GM18505 (cell line): ENCODE results near the gene ASF1B.
"Not testable (repeated sequence)": the region's sequence is repeated elsewhere in the genome, so short reads cannot be mapped to it uniquely, and the experiment has no call there.

Source experiments
- ATAC-seq: cut with Tn5 transposase; IDR thresholded peaks from one replicate; pipeline ENCODE4 v1.9.1; 2021; ENCODE audit not compliant: unreplicated experiment
- POLR2A ChIP-seq: IDR thresholded peaks from 4 replicates; pipeline ENCODE4 v1.6.1; 2011; ENCODE audit warnings: borderline replicate concordance; ENCODE audit not compliant: insufficient read depth, insufficient read length; ENCODE audit errors: extremely low read depth

The ASF1B gene

DNA sequence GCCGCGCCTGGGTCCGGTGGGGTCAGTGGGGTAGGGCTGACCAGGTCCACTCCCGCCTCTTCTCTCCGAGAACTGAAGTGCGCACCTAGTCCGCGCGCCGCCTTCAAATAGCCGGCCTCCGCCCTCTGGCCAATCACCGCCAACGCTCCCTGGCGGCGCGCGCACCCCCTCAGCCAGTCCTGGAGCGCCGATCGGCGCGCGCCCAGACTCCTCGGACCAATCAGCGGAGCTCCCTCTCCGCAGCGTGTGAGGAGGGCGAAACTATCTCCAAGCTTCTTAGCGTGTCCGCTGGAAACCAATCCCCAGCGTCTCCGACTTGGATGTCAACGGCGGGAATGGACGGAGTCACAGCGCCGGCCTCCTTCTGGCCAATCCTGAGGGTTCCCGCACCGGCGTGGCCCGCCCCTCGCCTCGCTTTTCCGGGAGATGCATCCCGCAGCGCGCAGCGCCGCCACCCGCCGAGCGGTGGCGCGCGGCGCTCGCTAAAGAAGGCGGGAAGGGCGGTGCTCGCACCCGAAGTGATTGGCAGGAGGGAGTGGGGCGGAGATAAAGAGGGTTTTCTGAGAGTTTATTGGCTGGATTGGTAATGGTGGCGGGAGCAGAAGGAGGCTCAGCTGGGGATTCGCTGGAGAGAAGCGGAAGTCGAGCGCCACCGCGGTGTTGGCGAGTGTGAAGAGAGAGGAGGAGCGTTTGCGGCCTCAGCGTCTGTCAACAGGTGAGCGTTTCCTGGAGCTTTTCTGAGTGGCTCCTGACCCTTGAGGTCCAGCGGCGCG, at the start of gene ASF1B:
ASF1B (minus strand) TSS at position 81 of the 773 bp plus-strand sequence. CDS start 133 bp downstream, outside the sequence.
- ATAC-seq = peak; percentile 80
- peak; percentile 87 for TF ChIP-seq POLR2A

DNA sequence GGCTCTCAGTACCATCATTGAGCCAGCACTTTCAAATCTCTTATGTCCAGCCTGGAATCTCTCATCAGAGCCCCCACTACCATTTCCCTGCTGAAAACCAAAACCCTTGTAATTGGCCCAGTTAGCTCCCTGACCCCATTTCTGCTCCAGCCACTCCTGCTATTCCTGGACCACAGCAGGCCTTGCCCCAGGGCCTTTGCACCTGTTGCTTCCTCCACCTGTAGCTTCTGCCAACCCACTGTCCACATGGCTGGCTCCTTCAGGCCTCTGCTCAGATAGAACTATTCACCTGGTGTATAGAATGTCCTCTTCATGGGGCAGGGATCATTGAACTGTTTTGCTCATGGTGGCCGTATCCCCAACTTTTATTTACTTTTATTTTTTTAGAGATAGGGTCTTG, 49.3 kb upstream of the ASF1B start:
- not testable (repeated sequence) for ATAC-seq

DNA sequence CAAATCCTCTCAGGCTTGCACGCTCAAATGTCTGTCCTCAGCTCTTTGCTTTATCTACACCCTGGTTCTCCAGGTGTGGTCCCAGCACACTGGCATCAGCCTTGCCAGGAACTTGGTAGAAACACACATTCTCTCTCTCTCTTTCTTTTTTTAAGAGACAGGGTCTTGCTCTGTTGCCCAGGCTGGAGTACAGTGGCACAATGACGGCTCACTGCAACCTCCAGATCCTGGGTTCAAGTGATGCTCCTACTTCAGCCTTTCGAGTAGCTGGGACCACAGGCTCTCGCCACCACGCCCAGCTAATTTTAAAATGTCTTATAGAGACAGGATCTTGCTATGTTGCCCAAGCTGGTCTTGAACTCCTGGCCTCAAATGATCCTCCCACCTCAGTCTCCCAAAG, 48.8 kb upstream of the ASF1B start:
- no peak for ATAC-seq

DNA sequence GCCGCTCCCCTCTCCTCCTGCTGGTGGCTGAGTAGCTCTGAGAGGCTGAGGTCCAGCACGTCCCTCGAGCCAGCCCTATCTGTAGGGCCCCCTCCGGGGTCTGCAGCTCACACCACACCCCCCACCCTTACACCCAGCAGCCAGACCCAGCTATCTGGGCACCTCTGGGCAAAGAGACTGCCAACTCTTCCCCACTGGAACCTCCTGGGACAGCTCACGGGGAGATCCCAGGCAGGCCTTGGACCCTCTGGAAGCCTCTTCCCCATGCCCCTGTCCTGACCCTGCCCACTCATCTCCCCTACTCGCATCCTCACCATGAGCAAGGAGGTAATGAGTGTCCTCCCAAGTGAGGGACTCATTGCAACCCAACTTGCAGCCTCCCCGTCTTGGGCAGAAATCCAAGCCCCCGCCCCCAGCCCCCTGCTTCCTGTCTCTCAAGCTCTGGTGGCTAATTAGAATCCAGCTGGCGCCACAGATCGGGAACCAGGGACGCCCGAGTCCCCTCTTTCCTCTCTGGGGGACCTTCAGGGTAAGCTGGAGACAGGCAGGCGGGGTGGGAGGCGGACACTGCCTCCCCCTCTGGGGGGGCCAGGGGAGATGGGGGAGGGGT, 47.5 kb upstream of the ASF1B start:
- no peak for TF ChIP-seq POLR2A
- no peak for ATAC-seq

More for the DNA sequence above, 48.8 kb upstream of the ASF1B start:
- TF ChIP-seq POLR2A = no peak

DNA sequence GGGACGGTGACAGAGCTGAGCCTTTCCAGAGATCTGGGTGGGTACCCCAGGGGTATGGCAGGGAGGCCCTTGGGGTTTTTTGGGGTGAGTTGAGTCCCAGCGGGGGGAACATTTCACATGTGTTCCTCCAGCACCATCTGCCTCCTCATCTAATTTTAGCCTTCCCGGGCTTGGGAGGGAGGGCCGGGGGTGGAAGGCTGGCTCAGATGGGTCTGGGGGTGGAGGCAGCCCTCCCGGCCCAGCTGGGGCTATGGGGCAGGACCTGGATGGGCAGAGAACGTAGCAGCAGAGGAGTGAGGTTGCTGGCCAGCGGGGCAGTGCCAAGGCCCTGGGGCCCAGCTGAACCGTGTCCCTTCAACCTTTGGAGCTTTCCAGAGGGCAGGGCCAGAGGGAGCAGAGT, 46.1 kb upstream of the ASF1B start:
- TF ChIP-seq POLR2A = no peak

DNA sequence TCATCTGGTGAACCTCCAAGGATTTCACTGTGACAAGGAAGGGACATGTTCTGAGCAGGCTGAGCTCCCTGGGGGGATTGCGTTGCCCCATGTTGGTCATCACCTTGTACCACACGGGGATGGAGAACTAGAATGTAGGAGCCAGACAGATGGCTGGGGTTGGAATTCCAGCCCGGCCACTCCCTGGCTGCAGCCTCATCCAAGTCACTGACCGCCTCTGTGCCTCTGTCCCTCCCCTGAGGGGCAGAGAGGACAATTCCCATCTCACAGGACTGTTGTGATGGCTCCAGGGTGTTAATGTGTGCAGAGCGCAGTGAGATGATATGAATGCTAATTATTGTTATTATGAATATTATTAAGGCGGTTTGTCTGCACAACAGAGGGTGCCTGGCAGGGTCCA, 45.5 kb upstream of the ASF1B start:
- TF ChIP-seq POLR2A = no peak
- no peak for ATAC-seq

More for the DNA sequence above, 46.1 kb upstream of the ASF1B start:
- no peak for ATAC-seq

DNA sequence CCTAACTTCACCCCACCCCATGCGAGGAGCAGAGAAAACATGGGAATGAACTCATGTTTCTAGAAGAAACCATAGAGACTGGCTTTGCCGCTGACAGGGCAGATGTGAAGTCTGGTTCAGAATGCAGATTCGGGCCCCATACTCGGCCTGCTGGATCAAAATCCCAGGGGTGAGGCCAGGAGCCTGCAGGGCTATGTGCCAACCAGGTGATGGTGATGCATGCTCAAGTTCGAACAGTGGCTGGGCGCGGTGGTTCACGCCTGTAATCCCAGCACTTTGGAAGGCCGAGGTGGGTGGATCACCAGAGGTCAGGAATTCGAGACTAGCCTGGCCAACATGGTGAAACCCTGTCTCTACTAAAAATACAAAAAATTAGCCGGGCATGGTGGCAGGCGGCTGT, 44.8 kb upstream of the ASF1B start:
- not testable (repeated sequence) for ATAC-seq

DNA sequence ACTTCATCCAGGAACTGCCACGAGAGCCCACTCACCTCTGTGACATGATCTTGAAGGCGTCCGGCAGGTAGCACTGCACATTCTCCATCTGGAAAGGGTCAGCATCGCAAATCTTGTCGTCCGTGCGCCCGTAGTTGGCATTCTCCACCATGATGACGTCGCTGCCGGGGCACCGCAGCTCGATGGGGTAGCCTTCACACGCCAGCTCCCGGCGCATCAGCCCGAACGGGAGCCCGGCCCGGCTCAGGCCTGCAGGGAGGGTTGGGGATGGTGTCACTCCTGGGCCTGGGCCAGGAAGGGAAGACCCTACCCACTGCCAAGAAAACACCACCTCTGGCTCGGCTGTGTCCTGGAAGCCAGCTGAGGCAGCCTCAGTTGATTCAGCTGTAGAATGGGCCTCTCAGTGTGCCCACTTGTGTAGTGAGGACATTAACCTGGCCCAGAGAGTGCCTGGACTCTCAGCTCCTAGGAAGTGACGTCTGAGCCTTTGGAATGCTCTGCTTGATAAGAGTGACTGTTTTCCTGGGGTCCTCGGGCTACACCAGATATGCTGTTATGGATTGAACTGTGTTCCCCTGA, 41.2 kb upstream of the ASF1B start:
- ATAC-seq = no peak
- TF ChIP-seq POLR2A = no peak

DNA sequence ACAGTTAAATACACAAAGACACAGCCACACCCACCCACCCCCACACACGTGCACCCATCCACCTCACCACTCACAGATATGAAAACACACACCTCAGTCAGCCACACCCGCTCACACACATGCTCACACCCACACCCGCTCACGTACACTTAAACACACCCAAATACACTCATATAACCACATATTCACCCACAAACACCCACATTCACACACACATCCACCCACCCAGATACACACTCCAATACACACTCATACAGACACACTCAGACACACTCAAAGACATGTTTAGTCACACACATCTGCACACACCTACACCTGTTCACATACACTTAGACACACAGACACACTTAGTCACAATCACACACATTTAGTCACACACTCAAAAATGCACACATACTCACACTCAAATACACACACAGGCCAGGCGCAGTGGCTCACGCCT, 39.0 kb upstream of the ASF1B start:
- no peak for TF ChIP-seq POLR2A
- no peak for ATAC-seq

DNA sequence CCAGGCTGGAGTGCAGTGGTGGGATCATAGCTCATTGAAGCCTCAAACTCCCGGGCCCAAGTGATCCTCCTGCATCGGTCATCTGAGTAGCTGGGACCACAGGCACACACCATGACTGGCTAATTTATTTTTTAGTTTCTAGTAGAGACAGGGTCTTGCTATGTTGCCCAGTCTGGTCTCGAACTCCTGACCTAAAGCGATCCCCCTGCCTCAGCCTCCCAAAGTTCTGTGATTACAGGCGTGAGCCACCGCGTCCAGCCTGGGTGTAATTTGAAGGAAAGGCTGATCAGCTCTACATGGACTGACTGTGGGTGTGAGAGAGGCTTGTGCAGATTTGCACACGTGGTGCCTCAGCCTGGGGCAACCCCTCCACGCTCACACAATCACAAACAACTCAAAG, 38.5 kb upstream of the ASF1B start:
- no peak for ATAC-seq
- no peak for TF ChIP-seq POLR2A

DNA sequence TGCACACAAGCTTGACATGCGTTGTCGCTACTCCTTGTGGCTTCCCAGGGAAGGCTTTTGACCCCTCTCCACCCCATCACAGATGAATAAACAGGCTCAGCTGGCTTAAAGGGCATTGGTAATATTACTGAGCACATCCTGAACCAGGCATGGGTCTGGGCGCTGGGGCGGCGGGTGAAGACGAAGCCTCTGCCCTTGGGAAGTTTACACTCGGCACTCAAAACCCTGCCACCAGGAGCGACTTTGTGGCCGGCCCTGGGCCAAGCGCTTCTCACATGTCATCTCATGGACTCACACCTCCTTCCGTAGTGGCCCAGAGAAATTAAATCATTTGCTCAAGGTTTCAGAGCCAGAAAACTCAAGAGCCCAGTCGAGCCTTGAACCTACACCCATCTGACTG, 32.6 kb upstream of the ASF1B start:
- no peak for TF ChIP-seq POLR2A
- no peak for ATAC-seq

DNA sequence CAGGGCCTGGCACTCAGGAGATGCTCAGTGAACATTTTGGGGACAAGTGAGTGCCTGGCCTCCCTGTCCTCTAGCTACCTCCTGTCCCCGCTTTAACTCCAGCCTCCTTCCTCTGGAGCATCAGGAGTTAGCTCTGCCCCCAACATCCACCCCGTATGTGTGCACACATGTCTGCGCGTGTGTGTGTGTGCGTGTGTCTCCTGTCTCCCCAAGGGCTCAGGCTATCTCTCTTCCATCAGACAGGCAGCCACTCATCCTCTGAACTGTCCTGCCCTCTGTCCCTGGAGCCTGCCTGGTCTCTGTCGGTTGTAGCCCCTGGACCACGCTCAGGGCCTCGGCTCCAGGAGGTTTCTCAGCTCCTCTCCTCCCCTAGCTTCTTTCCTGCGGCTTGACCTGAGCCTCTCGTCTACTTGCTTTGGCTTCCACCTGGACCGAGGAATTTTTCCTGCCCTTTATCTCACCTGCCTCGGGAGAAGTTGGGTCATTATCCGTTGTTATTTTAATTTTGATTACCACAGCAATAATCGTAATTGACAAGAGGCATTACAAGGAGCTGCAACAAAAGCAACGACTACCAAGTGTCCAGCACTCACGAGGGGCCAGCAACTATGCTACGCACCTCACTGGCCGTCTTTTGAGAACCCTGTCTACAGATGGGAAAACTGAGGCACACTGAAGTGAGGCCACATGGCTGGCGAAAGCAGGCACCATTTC, 32.0 kb upstream of the ASF1B start:
- no peak for ATAC-seq

DNA sequence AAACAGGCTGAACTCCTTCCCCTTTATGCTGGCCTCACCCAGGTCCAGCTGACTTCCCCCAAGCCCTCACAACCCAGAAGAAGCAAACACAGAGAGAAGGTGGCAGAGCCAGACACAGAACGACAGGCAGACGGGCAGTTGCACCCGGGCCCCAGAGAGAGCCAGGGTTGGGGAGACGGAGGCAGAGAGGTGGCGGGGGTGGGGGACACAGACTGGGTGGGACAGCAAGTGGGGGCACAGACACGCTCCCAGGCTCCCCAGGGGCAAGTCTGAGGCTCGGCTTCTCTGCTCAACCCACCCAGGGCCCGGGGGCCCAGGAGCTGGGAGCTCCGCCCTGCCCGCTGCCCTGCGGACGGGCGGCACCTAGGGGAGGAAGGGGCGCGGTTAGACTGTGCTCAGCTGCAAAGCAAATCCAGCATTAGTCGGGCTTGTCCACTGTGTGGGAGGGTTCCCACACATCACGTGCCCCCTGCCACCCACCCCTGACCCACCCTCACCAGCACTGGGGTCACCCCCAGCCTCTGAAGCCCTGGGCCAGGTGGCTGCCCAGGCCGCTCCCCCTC, 31.3 kb upstream of the ASF1B start:
- no peak for TF ChIP-seq POLR2A
- no peak for ATAC-seq

More for the DNA sequence above, 32.0 kb upstream of the ASF1B start:
- TF ChIP-seq POLR2A = no peak
